HCT116 (cell line): ENCODE measurements around the gene TBC1D25. TPM values are rescaled to one million over a fixed set of nuclear protein-coding genes. Genes with fewer than 3 reads are reported as not detected.

Experiments
- ATAC-seq: fragments of 200-7000 bp; cut with Tn5 transposase; 2 replicates; pipeline ENCODE4 v1.9.1; 2020; ENCODE audit warnings: mild to moderate bottlenecking, moderate library complexity
- BruUV-seq: library from RNA; stranded (reverse); fragments of 400-500 nt; replicated peaks from 2 replicates; lab custom pipeline; 2021; lab: Mats Ljungman, UMichigan
- CTCF ChIA-PET: fragments of 300-600 bp; sonication (Branson Sonifier 250); formaldehyde crosslinking; loops from one replicate; lab custom pipeline; 2021; ENCODE audit warnings: antibody characterized with exemption; lab: Charles Lee
- POLR2A ChIA-PET: fragments of 300-600, 350-600 bp; sonication (Branson Sonifier 250); formaldehyde crosslinking; loops from one replicate; lab custom pipeline; 2021; ENCODE audit warnings: antibody characterized with exemption; lab: Charles Lee
- RAD21 ChIA-PET, 2 experiments: fragments of 300-600 bp; sonication (Branson Sonifier 250); formaldehyde crosslinking; loops; one replicate each; lab custom pipeline; 2023; ENCODE audit warnings: low total read pairs in 2 of 2; ENCODE audit not compliant: uncharacterized antibody in 2 of 2, unreplicated experiment in 2 of 2, low non-redundant PET in 1 of 2; lab: Charles Lee
- DNase-seq: peaks from one replicate; pipeline ENCODE4 v3.0.0-alpha.2; 2010; ENCODE audit warnings: low read depth, low spot score
- H2AFZ ChIP-seq: fragments of 200-600 bp; shearing (Covaris generic), sonication (generic); 2 replicates; pipeline ENCODE4 v1.6.1; 2017; ENCODE audit warnings: low read depth, mixed run types, mixed read lengths, antibody characterized with exemption, low read length; ENCODE audit not compliant: poor library complexity, severe bottlenecking
- H3K27ac ChIP-seq: 2 replicates; pipeline ENCODE4 v1.5.1; 2012; ENCODE audit warnings: low read depth, low read length
- H3K27me3 ChIP-seq: fragments of 200-600 bp; sonication (generic); 2 replicates; pipeline ENCODE4 v1.6.1; 2016; ENCODE audit warnings: mixed run types, low read length, mixed read lengths; ENCODE audit not compliant: insufficient read depth
- H3K36me3 ChIP-seq, 2 experiments: fragments of 200-500 bp in 1 of 2; fragments of 200-600 bp in 1 of 2; sonication (Bioruptor generic) in 1 of 2; sonication (generic) in 1 of 2; 2 replicates each; pipeline versions ENCODE4 v1.5.1 to v1.6.1; 2014 to 2016; ENCODE audit warnings: low read length in 2 of 2, inconsistent platforms in 1 of 2, mixed read lengths in 1 of 2, mixed run types in 1 of 2; ENCODE audit not compliant: insufficient read depth in 2 of 2, control insufficient read depth in 1 of 2
- H3K4me1 ChIP-seq, 2 experiments: fragments of 200-600 bp in 1 of 2; sonication (generic) in 1 of 2; 2 replicates each; pipeline versions ENCODE4 v1.5.1 to v1.6.1; 2012 to 2017; ENCODE audit warnings: low read length in 2 of 2, inconsistent platforms in 1 of 2, mild to moderate bottlenecking in 1 of 2, mixed read lengths in 1 of 2, mixed run types in 1 of 2, moderate library complexity in 1 of 2; ENCODE audit not compliant: insufficient read depth in 2 of 2, control insufficient read depth in 1 of 2
- H3K4me2 ChIP-seq: fragments of 200-600 bp; sonication (generic); 2 replicates; pipeline ENCODE4 v1.6.1; 2017; ENCODE audit warnings: mixed run types, low read length, mixed read lengths
- H3K4me3 ChIP-seq, 2 experiments: fragments of 200-600 bp in 1 of 2; sonication (generic) in 1 of 2; replicated peaks in 1 of 2; 2 replicates each; pipeline ENCODE4 v1.5.1; 2011 to 2016; ENCODE audit warnings: low read length in 2 of 2, control low read depth in 1 of 2, low read depth in 1 of 2, mild to moderate bottlenecking in 1 of 2, mixed read lengths in 1 of 2, mixed run types in 1 of 2
- H3K79me2 ChIP-seq: fragments of 200-600 bp; sonication (generic); 2 replicates; pipeline ENCODE4 v1.6.1; 2017; ENCODE audit warnings: mild to moderate bottlenecking, mixed run types, low read length, moderate library complexity, mixed read lengths; ENCODE audit not compliant: insufficient read depth
- H3K9ac ChIP-seq: fragments of 200-600 bp; sonication (generic); 2 replicates; pipeline ENCODE4 v1.6.1; 2016; ENCODE audit warnings: low read length, mixed read lengths
- H3K9me2 ChIP-seq: fragments of 200-600 bp; sonication (generic), shearing (Covaris generic); 2 replicates; pipeline ENCODE4 v1.6.1; 2017; ENCODE audit warnings: mixed run types, mild to moderate bottlenecking, moderate library complexity; ENCODE audit not compliant: insufficient read depth
- H3K9me3 ChIP-seq, 2 experiments: fragments of 200-500 bp in 1 of 2; fragments of 200-600 bp in 1 of 2; sonication (Bioruptor generic) in 1 of 2; sonication (generic) in 1 of 2; 2 replicates each; pipeline ENCODE4 v1.6.1; 2014 to 2017; ENCODE audit warnings: low read length in 2 of 2, mixed read lengths in 2 of 2, inconsistent platforms in 1 of 2, low read depth in 1 of 2, mild to moderate bottlenecking in 1 of 2, mixed run types in 1 of 2, moderate library complexity in 1 of 2; ENCODE audit not compliant: control insufficient read depth in 1 of 2, insufficient read depth in 1 of 2
- H4K20me1 ChIP-seq: fragments of 200-600 bp; sonication (generic), shearing (Covaris generic); 2 replicates; pipeline ENCODE4 v1.6.1; 2017; ENCODE audit warnings: mixed run types, mild to moderate bottlenecking, moderate library complexity; ENCODE audit not compliant: insufficient read depth
- ATF3 ChIP-seq: IDR thresholded peaks from 2 replicates; pipeline ENCODE4 v1.6.1; 2012
- CBX3 ChIP-seq: IDR thresholded peaks from 2 replicates; pipeline ENCODE4 v1.6.1; 2012; ENCODE audit warnings: low read depth
- CTCF ChIP-seq, 3 experiments: fragments of 200-600 bp in 1 of 3; sonication (generic) in 1 of 3; IDR thresholded peaks in 2 of 3; conservative IDR thresholded peaks in 1 of 3; 2 replicates each; pipeline ENCODE4 v1.5.1; 2012 to 2017; ENCODE audit warnings: low read depth in 2 of 3, low read length in 2 of 3, antibody characterized with exemption in 1 of 3, borderline replicate concordance in 1 of 3, control low read depth in 1 of 3, mild to moderate bottlenecking in 1 of 3, mixed read lengths in 1 of 3, mixed run types in 1 of 3, moderate library complexity in 1 of 3; ENCODE audit not compliant: insufficient read depth in 1 of 3
- EGR1 ChIP-seq: IDR thresholded peaks from 2 replicates; pipeline ENCODE4 v1.6.1; 2012; ENCODE audit warnings: low read depth
- ELF1 ChIP-seq: IDR thresholded peaks from 2 replicates; pipeline ENCODE4 v1.6.1; 2012; ENCODE audit warnings: low read depth, borderline replicate concordance
- EZH2 ChIP-seq: fragments of 200-600 bp; sonication (generic); IDR thresholded peaks from 2 replicates; pipeline ENCODE4 v1.6.1; 2017; ENCODE audit warnings: antibody characterized with exemption, mixed run types
- EZH2phosphoT487 ChIP-seq: fragments of 200-600 bp; IDR thresholded peaks from 2 replicates; pipeline ENCODE4 v1.6.1; 2018; ENCODE audit warnings: antibody characterized with exemption, borderline replicate concordance
- JUND ChIP-seq: IDR thresholded peaks from 2 replicates; pipeline ENCODE4 v1.6.1; 2012
- MAX ChIP-seq: IDR thresholded peaks from 2 replicates; pipeline ENCODE4 v1.6.1; 2012
- POLR2AphosphoS5 ChIP-seq: IDR thresholded peaks from 2 replicates; pipeline ENCODE4 v1.6.1; 2011; ENCODE audit warnings: mild to moderate bottlenecking, low read depth, low read length, moderate library complexity
- RAD21 ChIP-seq: IDR thresholded peaks from 2 replicates; pipeline ENCODE4 v1.6.1; 2012; ENCODE audit warnings: low read depth, mild to moderate bottlenecking
- REST ChIP-seq: IDR thresholded peaks from 2 replicates; pipeline ENCODE4 v1.6.1; 2012; ENCODE audit warnings: low read depth
- SIN3A ChIP-seq: IDR thresholded peaks from 2 replicates; pipeline ENCODE4 v1.6.1; 2012; ENCODE audit warnings: low read depth
- SP1 ChIP-seq: IDR thresholded peaks from 2 replicates; pipeline ENCODE4 v1.6.1; 2012; ENCODE audit warnings: low read depth
- SRF ChIP-seq: IDR thresholded peaks from 2 replicates; pipeline ENCODE4 v1.6.1; 2012; ENCODE audit warnings: low read depth
- TCF7L2 ChIP-seq: IDR thresholded peaks from 2 replicates; pipeline ENCODE4 v1.7.0; 2011; ENCODE audit warnings: borderline replicate concordance, inconsistent platforms; ENCODE audit not compliant: insufficient read depth, insufficient read length; ENCODE audit errors: extremely low read depth
- ZFX ChIP-seq: fragments of 450-650 bp; IDR thresholded peaks from 2 replicates; pipeline ENCODE4 v1.6.1; 2017
- ZNF274 ChIP-seq: fragments of 200-500 bp; sonication (Bioruptor generic); IDR thresholded peaks from 2 replicates; pipeline ENCODE4 v1.6.1; 2014; ENCODE audit warnings: mild to moderate bottlenecking, low read depth, low read length, inconsistent platforms
- intact Hi-C: fragments of 100-400 bp; cut with micrococcal nuclease; formaldehyde crosslinking; loops from 2 replicates; pipeline ENCODE4 v1.10.0; 2022
- total RNA-seq: library from RNA; stranded (reverse); gene quantifications from one replicate; pipeline ENCODE4 v1.2.1, GENCODE V29; 2021; ENCODE audit not compliant: unreplicated experiment

TBC1D25 gene
- total RNA-seq, 1 experiment from 2014 or later, result 10.5 TPM

- Histone ChIP-seq H3K27me3 (no peaks in the 10 kb centered on the region), H3K9me2 (no peaks in the 10 kb centered on the region), H2AFZ (no peak overlapping the region), H3K9me3 (no peaks in the 10 kb centered on the region), H3K4me3 (no peak overlapping the region), H3K4me1 (peaks cover 0 to 8% of the 10 kb centered on the region in 2 experiments; a peak in 2 of 4 replicates), H3K27ac (no peak overlapping the region), H3K4me2 (no peak overlapping the region), H3K9ac (no peak overlapping the region), H3K79me2 (no peaks in the 10 kb centered on the region), H4K20me1 (no peaks in the 10 kb centered on the region), H3K36me3 (peaks cover 0 to 4% of the 10 kb centered on the region in 2 experiments; a peak in 1 of 4 replicates)
- CTCF ChIA-PET, result no interaction called here
- ATAC-seq, result no peak
- POLR2A ChIA-PET, result no interaction called here
- DNase-seq, result no peak
- RAD21 ChIA-PET, result no interaction called here
- BruUV-seq, result no TSS peak
- intact Hi-C loops, result no loop called here
- TF ChIP-seq JUND (no peak), REST (no peak), EZH2phosphoT487 (no peak), ELF1 (no peak), CTCF (IDR thresholded peaks at IDR 0.05 in 2 of 3, conservative IDR thresholded peaks at IDR 0.05 in 1 of 3; ENCODE audit: borderline replicate concordance in 1 of 3, insufficient read depth in 1 of 3, low read depth in 2 of 3, low read length in 2 of 3) (no peak), RAD21 (no peak), ZFX (no peak), EZH2 (no peak), ZNF274 (no peak), CBX3 (no peak), SIN3A (no peak), EGR1 (no peak), TCF7L2 (no peak), POLR2AphosphoS5 (no peak), SRF (no peak), SP1 (no peak), MAX (no peak), ATF3 (no peak)
Measured at GRCh38 chrX:48601741-48602394, 62.4 kb downstream of the TBC1D25 start.
